ENCODE results near the gene ZBTB4. TPM values are rescaled to one million over a fixed set of nuclear protein-coding genes. Genes with fewer than 3 reads are reported as not detected.

Gene ZBTB4
- total RNA-seq, 1 experiment from 2014 or later, result 17.7 TPM

- Histone ChIP-seq H3K27ac (ENCODE audit: low read depth, low read length, poor library complexity, severe bottlenecking) (no peak overlapping the region), H3K9me3 (ENCODE audit: low read depth, low read length, poor library complexity, severe bottlenecking) (no peaks in the 10 kb centered on the region), H3K36me3 (ENCODE audit: insufficient read depth, low read length, poor library complexity, severe bottlenecking) (no peaks in the 10 kb centered on the region), H3K4me3 (ENCODE audit: low read depth, low read length, poor library complexity, severe bottlenecking) (no peak overlapping the region), H3K4me1 (ENCODE audit: insufficient read depth, low read length, poor library complexity, severe bottlenecking) (no peaks in the 10 kb centered on the region), H3K27me3 (replicated peaks; ENCODE audit: insufficient read depth, low read depth, low read length, poor library complexity) (no peaks in the 10 kb centered on the region)
- ChIA-PET CTCF (no interaction called here), POLR2A (ENCODE audit: low non-redundant PET) (no interaction called here)
- intact Hi-C loops (cut with micrococcal nuclease; ENCODE audit: unreplicated experiment), result no loop called here
- BruUV-seq (replicated peaks), result no TSS peak
- TF ChIP-seq EZH2 (IDR thresholded peaks at IDR 0.05; ENCODE audit: borderline replicate concordance, low read depth, low read length, poor library complexity, severe bottlenecking) (no peak), CTCF (conservative IDR thresholded peaks at IDR 0.05; ENCODE audit: low read depth, low read length) (no peak)
- DNase-seq (ENCODE audit: low spot score), result no peak
Observed at GRCh38 chr17:7421186-7421585, 58.2 kb downstream of the ZBTB4 start.

GRCh38 chr17:7419819-7420610 lies 59.4 kb downstream of the ZBTB4 start, which contains the start of gene SPEM1:
Gene SPEM1 (plus strand): TSS chr17:7420324. CDS start chr17:7420385, 61 bp downstream.
- no peak for DNase-seq (ENCODE audit: low spot score)
- Histone ChIP-seq H3K36me3 (ENCODE audit: insufficient read depth, low read length, poor library complexity, severe bottlenecking) (peaks cover 3% of the 10 kb centered on the region), H3K4me3 (ENCODE audit: low read depth, low read length, poor library complexity, severe bottlenecking) (no peak within 1 kb of the TSS), H3K27me3 (replicated peaks; ENCODE audit: insufficient read depth, low read depth, low read length, poor library complexity) (no peaks in the 10 kb centered on the region), H3K9me3 (ENCODE audit: low read depth, low read length, poor library complexity, severe bottlenecking) (no peaks in the 10 kb centered on the region), H3K4me1 (ENCODE audit: insufficient read depth, low read length, poor library complexity, severe bottlenecking) (no peaks in the 10 kb centered on the region), H3K27ac (ENCODE audit: low read depth, low read length, poor library complexity, severe bottlenecking) (no peak within 1 kb of the TSS)
- BruUV-seq (replicated peaks), result no TSS peak
- no peak for TF ChIP-seq CTCF (conservative IDR thresholded peaks at IDR 0.05; ENCODE audit: low read depth, low read length)
- TF ChIP-seq EZH2 (IDR thresholded peaks at IDR 0.05; ENCODE audit: borderline replicate concordance, low read depth, low read length, poor library complexity, severe bottlenecking), result no peak
- ChIA-PET POLR2A (ENCODE audit: low non-redundant PET) (no interaction called here), CTCF (no interaction called here)
- intact Hi-C loops (cut with micrococcal nuclease; ENCODE audit: unreplicated experiment), result no loop called here

GRCh38 chr17:7418472-7419152 lies 60.8 kb downstream of the ZBTB4 start:
- no peaks in the 10 kb centered on the region for H3K27me3 ChIP-seq (replicated peaks; ENCODE audit: insufficient read depth, low read depth, low read length, poor library complexity)
- no peak overlapping the region for H3K27ac ChIP-seq (ENCODE audit: low read depth, low read length, poor library complexity, severe bottlenecking)
- BruUV-seq (replicated peaks), result no TSS peak
- no peak for DNase-seq (ENCODE audit: low spot score)
- ChIA-PET POLR2A (ENCODE audit: low non-redundant PET) (no interaction called here), CTCF (no interaction called here)
- TF ChIP-seq EZH2 (IDR thresholded peaks at IDR 0.05; ENCODE audit: borderline replicate concordance, low read depth, low read length, poor library complexity, severe bottlenecking) (no peak), CTCF (conservative IDR thresholded peaks at IDR 0.05; ENCODE audit: low read depth, low read length) (no peak)
- intact Hi-C loops (cut with micrococcal nuclease; ENCODE audit: unreplicated experiment), result no loop called here
- no peaks in the 10 kb centered on the region for H3K4me1 ChIP-seq (ENCODE audit: insufficient read depth, low read length, poor library complexity, severe bottlenecking)
- H3K9me3 ChIP-seq (ENCODE audit: low read depth, low read length, poor library complexity, severe bottlenecking), result no peaks in the 10 kb centered on the region
- H3K4me3 ChIP-seq (ENCODE audit: low read depth, low read length, poor library complexity, severe bottlenecking), result no peak overlapping the region
- H3K36me3 ChIP-seq (ENCODE audit: insufficient read depth, low read length, poor library complexity, severe bottlenecking), result peaks cover 3% of the 10 kb centered on the region

All from A673 (cell line).